ENCODE results near the gene MACROH2A1.

DNA sequence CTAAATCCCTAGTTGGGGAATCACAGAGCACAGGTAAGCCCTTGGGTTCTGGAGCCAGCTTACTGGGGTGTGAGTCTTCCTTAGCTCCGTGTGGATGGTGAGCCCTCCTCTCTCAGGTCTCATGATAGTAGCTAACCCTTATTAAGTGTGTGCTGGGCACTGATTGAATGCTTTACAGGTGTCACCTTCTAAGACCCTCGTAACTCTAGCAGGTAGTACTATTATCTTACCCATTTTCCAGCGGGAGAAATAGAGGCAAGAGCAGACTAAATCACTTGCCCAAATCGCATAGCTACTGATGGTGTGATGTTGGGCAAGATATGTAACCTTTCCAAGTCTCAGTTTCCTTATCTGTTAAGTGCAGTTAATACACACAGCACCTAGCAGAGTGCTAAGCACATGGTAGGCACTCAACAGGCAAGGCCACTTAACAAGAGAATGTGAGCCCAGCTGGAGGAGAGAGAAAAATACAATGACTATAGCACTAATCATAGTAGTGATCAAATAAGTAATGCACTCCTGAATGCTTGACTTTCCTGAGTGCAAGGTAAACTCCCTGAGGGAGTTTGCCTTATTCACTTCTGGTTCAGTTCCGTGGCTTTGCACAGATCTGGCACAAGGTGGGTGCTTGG lies 48.4 kb upstream of the MACROH2A1 start, which contains the start of gene DCANP1:
- no peak for TF ChIP-seq ZNF70 (CRISPR knock-in tag; IDR thresholded peaks at IDR 0.05)
- TF ChIP-seq, protein P1, sequence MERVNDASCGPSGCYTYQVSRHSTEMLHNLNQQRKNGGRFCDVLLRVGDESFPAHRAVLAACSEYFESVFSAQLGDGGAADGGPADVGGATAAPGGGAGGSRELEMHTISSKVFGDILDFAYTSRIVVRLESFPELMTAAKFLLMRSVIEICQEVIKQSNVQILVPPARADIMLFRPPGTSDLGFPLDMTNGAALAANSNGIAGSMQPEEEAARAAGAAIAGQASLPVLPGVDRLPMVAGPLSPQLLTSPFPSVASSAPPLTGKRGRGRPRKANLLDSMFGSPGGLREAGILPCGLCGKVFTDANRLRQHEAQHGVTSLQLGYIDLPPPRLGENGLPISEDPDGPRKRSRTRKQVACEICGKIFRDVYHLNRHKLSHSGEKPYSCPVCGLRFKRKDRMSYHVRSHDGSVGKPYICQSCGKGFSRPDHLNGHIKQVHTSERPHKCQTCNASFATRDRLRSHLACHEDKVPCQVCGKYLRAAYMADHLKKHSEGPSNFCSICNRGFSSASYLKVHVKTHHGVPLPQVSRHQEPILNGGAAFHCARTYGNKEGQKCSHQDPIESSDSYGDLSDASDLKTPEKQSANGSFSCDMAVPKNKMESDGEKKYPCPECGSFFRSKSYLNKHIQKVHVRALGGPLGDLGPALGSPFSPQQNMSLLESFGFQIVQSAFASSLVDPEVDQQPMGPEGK (CRISPR knock-in tag; IDR thresholded peaks at IDR 0.05; ENCODE audit: borderline replicate concordance): no peak
- TF ChIP-seq GLIS3 (CRISPR knock-in tag; IDR thresholded peaks at IDR 0.05): no peak
- no peak for TF ChIP-seq ZNF8 (CRISPR knock-in tag; IDR thresholded peaks at IDR 0.05)

All from SK-N-SH treated with all-trans-retinoic acid at 6 μM for 48 hours (cell line).